GM18858 (cell line): ENCODE measurements around the gene RBBP8NL.
"Not testable (repeated sequence)": the region's sequence is repeated elsewhere in the genome, so short reads cannot be mapped to it uniquely, and the experiment has no call there.

Experiments
- ATAC-seq: cut with Tn5 transposase; IDR thresholded peaks from one replicate; pipeline ENCODE4 v1.9.1; 2021; ENCODE audit not compliant: unreplicated experiment

Gene RBBP8NL

GRCh38 chr20:62376112-62377063 is 51.0 kb downstream of the RBBP8NL start:
- ATAC-seq, result no peak

GRCh38 chr20:62374331-62375152 is 52.8 kb downstream of the RBBP8NL start:
- no peak for ATAC-seq

- ATAC-seq, result not testable (repeated sequence)
Measured at GRCh38 chr20:62373631-62374179, 53.6 kb downstream of the RBBP8NL start.

DNA sequence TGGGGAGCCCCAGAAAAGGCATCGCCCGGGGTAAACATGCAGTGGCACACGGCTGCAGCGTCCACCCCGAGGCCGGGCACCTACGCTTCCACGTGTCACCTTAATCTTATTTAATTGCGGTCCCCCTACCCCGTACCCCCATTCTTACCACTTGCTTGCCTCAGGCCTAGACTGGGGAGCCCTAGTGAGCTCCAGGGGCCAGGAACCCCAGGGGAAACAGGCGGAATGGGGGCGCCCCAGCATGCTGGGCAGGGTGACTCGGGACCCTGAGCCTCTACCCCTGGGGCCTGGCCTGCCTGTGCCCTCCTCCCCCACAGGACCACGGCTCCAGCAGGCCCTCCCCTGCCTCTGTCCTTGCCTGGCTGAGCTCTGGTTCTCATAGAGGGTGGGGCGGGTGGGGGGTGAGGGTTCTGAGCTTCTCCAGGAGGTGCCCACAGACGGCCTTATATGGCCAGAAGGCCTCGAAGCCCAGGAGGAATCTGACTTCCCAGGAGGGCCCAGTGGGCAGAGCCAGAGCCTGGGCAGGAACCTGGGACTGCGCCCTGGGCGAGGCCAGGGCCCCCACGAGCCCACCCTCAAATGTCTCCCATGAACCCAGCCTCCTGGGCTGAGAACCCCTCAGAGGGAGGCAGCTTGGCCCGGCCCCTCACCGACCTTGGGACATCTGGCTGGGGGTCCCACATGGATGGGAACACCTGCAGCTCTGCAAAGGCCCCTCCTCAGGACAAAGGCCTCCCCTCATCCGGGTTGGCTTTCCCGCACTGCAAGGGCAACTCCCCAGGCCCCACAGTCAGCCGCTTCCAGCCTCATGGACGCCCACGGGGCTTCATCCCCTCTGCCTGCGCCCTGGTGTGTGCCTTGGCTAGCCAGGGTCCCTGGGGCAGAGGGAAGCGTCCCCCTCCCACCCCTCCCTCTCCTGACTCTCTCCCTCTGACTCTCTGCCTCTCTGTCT is 55.0 kb downstream of the RBBP8NL start:
- ATAC-seq, result no peak

GRCh38 chr20:62371588-62372041 is 55.7 kb downstream of the RBBP8NL start:
- no peak for ATAC-seq

- no peak for ATAC-seq
Measured at GRCh38 chr20:62370807-62371587, 56.3 kb downstream of the RBBP8NL start.

DNA sequence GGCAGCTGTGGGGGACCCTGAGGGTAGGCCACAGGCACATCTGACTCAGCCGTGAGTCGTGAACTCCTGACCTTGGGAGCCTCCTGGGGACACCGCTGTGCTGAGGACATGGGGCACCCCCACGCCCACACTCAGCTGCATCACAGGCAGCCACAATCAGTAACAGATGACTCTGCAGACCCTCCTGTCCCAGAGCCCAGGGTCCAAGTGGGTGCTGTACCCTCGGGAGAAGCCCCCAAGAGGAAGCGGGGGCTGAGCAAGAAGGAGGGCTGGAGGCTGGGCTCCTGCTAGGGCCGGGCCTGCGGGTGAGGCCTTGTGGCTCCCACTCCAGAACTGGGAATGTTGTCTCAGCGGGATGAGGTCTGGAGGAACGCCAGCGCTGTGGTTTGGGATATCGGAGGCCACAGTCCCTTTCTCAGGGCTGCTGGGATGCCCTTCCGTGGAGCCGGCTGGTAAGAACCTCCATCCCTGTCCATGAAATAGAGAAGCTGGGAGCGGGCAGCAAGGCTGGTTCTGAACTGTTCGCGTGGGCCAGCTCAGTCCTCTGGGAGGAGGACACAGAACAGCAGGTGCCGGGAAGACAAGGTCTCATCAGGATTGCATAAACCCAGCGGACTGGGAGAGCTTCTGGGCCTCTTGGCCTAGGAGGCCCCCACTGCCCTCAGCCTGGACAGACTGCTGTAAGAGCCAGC is 57.1 kb downstream of the RBBP8NL start:
- no peak for ATAC-seq

DNA sequence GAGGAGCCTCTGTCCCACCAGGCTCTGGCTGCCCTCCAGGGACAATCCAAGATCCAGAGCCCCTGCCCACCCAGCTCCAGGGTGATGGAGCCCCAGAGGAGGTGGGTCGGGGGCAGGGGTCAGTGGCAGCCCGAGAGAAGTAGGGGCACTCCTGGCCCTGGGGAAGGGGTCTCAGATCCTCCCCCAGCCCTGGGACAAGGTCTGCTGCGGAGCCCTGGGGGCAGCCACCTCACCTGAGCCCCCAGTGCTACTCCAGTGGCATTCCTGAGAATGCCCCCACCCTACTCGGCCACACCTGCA is 57.6 kb downstream of the RBBP8NL start:
- ATAC-seq, result no peak

GRCh38 chr20:62368976-62369814 is 58.1 kb downstream of the RBBP8NL start:
- ATAC-seq, result no peak

DNA sequence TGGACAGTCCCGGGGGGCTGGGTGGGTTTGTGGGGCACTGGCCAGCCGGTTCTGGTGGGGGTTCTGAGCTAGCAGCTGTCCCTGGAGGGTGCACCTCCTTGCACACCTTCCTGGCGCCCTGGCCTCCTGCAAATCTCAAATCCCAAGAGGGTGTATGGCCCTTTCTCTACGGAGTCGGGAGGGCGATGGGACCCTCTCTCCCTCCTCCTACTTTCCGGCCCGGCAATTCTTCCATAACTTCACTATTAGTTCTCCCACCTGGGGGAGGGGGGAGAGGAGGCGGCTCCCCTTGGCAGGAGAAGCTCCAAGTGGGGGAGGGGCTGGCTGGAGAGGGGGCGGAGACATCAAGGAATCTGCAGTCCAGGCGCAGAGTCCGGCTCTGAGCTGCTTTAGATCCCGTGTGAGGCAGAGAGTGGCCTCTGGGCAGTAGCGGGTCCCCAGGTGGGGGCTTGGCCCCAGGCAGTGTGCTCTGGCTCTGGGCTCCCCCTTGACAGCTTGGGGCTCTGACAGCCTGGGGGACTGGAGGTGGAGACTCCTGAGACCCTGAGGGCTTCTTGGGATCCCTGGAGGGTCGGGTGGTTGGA is 58.9 kb downstream of the RBBP8NL start:
- ATAC-seq, result no peak

DNA sequence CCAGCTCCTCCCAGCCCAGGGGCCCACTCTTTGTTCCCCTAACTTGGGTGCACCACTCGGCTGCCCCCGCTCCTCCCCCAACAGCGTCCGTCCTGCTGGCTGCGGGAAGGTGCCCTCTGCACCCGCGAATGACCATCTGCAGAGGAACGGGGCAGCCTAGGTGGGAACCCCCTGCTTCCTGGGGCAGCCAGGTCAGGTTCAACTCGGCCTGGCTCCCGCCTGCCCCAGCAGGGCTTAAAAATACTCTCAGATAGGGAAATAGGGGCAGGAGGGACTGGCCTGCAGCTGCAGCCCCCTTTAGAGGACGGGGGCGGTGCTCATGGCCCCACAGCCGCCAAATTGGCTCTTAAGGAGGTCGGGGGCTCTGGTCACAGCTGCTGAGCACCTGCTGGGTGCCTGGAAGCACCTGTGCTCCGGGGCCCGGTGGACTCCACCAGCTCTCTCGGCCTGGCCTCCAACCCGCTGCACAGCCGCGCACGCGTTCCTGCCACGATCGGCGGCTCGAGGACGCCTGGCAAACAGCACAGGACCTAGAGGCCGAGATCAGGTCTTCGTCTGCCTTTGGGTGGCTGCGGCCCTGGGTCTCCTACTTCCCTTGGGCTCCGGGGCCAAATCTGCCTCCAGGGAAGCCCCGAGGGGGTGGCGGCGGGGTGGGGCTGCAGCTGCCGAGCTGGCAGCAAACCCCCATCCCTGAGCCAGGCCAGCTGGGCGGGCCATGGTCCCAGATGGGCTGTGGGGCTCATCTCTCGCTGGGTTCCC is 59.5 kb downstream of the RBBP8NL start:
- ATAC-seq, result no peak

GRCh38 chr20:62367136-62367632 is 60.2 kb downstream of the RBBP8NL start, which contains the start of gene LAMA5:
TSS of gene LAMA5 (minus strand) at chr20:62367312. CDS start at chr20:62367245, 67 bp downstream.
- ATAC-seq, result no peak

DNA sequence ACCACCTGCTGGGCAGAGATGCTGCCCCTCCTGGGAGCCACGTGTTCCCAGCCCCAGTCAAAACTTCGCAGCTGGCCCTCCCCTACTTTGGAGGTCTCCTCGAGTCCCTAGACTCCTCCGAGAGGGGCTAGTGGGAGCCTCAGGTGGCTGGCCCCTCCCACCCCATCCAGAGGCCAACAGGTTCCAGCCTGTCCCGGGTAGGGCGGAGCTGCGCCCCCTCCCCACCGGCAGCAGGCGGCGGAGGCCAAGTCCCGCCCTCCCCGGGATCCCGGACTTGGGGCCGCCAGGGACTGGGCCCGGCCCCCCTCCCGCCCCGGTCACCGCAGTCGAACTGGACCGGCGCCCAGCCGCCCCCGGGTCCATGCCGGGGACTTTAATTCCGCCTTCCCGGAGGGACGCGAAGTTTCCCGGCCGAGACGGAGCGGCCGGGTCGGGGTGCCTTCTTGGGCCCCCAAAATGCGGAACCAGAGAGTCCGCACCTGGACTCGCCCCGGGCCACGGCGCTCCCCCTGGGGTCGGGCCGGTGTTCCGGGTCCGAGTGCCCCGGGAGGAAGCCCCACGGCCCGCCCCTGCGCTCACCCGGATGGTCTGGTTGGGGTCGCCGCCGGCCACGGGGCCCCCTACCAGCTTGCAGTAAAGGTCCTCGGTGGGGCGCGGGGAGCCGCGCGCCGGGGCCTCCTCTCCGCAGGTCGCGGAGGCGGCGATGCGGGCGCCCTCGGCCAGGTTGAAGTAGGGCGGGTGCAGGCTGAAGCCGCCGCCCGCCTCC is 60.8 kb downstream of the RBBP8NL start:
- ATAC-seq, result no peak

DNA sequence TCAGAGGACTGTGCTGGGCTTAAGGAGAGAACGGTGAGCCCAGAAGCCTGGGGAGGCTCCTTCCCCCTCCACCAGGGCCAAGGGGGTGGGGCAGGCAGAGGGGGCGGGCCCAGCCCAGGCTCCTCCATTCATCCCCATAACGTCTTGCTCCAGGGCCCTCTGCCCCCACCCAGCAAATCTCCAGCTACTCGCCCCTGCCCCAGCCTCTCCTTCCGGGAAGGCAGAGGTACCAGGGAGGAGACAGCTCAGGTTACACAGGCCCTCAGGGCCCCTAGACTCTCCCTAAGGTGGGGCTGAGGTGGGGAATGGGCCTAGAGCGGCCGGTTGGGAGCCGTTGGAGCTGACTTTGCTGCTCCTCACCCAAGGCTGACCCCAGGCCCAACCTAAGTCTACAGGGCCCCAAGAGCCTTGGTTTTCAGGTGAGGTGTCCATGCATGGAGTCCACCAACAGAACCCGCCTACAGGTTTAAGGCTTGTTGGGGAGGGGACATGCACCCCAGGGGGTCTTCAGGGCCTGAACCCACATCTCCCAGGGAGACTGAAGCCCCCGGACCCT is 61.4 kb downstream of the RBBP8NL start:
- ATAC-seq, result no peak

DNA sequence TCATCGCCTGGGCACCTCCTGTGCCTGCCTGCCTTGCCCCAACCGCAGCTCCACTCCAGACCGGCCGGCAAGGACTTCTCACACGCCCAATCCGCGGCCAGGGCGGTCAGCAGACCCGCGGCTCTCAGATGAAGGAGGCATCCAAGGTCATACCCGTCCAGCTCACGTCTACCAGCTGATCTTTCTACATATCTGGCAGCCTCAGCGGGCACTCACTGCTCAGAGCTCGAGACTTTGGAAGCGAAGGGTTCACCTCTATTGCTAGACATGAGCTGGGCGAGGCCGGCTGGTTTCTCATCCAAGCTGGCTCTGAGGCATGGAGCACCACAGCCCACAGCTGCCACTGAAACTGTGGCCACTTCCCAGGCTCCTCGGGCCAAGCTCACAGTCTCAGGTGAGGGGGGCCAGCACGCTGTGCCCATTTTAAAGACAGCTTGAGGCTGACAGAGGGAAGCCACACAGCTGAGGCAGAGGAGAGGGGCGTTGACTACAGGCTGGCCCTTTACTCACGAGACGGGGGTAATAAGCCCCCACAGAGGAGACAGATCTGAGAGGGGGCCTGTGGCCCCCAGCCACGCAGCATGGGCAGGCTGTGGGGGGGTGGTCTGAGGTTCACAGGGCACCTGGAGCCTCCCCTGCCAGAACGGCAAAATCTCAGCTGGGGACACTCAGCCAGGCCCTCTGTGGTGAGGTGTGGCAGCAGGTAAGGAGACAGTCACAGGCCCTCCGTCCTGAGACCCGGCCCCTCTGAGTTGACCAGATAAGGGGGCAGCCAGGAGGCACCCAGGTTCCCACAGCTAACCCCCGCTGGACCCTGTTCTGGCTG is 62.2 kb downstream of the RBBP8NL start:
- no peak for ATAC-seq
